HS-27A (cell line): ENCODE results near the gene COL23A1.

ENCODE experiments used
- DNase-seq: peaks from one replicate; pipeline ENCODE4 v3.0.0-alpha.2; 2012; ENCODE audit warnings: low read depth, missing footprints

Gene COL23A1

GRCh38 chr5:178531786-178532185 is 58.4 kb downstream of the COL23A1 start:
- DNase-seq: no peak

DNA sequence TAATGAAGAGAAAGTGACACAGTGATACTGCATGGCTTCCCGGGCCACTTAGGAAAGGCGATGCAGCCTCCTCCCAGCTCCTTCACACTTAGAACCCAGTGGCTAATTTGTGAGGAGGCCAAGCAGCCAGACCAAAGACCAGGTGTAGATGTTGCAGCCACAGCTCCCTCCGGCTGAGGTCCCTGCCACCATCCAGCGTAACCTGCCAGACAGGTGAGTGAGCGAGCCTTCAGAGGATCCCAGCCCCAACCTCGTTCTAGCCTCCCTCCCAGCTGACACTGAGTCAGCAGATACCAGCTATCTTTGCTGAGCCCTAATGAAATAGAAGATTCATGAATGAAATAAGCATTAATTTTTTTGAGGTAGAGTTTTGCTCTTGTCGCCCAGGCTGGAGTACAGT is 59.7 kb downstream of the COL23A1 start:
- no peak for DNase-seq

DNA sequence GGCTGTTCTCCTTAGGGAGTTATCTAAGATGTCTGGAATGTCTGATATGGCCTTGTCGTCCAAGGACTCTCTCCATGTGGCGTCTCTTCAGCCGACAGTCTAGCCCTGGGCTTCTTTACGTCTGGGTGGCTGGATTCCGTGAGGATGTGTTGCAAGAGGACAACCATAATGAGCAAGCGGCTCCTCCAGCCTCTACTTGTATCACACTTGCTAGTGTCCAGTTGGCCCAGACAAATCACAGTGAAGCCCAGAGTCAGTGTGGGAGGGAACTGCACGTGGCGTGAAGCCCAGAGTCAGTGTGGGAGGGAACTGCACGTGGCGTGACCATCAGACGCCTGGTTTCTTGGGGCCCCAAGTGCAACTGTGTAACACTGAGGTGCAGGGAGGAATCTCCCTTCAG is 61.1 kb downstream of the COL23A1 start:
- DNase-seq: no peak

DNA sequence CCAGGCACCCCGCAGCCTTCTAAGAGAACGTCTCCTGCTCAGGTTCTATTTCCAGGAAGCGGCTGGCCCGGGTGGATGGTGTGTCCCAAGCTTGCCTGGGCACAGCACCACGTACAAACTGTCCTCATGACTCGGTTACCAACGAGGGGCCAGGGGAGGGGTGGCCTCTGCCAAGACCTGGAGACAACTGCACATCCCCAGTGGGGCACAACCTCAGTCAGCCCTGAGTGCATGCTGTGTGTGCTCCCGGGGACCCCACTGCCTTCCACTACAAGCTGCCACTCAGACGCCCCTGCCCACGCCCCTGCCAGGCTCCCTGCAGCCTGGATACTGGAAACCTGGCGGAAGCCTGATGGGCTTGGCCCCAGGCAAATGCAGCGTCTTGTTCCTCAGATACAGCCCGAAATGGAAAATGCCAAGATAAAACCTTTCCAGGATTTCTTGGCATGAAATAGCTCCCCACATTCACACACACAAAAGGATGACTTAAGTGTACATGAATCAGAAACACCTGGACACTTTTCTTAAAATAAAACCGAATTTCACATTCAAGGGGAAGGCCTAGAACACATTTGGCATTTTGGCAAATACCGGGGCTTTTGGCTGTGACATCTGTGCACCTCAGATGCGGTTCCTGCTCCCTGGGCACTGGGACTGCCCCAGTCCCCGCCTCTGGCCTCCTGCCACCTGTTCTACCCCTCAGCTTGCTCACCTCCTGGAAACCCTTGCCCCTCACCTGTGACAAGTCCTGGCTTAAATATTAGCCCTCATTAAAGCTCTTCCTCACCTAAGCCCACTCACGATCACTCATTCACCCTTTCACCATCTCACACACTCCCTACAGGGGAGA is 62.5 kb downstream of the COL23A1 start:
- DNase-seq: no peak

- no peak for DNase-seq
These were observed 63.3 kb downstream of the COL23A1 start for GRCh38 chr5:178526773-178527457.

- DNase-seq: no peak
These were observed 64.1 kb downstream of the COL23A1 start for GRCh38 chr5:178525906-178526732.

DNA sequence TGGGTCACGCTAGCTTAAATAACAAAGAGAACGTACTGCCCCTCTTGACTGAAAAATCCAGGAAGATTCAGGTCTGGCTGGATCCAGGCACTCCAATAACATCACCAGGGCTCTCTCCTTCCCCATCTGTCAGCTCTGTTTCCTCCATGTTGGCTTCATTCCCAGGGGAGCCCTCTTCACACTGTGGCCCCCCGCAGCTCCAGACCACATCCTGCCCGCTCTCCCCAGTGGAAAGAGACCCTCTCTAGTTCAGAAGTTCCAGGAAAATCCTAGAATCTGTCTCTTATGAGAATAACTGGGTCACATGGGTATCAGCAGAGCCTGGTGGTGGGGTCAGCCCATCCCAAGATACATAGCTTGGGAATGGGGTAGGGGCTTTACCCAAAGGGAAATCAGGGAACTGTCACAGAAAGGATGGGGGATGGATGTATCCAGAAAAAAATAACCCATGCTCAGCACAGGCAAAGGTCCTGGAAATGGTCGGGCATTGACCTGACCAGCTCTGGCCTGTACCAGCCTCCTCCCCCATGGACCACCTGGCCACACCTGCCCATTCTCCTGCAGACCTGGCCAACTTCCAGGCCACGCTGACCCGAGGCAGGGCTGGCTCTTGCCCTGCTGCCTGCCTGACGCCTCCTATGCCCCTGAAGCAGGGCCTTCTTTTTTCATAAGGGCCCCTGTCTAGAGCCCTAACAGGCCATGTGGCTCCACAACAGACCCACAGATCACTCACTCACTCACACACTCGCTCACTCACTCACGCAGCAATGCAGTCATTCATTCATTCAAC is 65.9 kb downstream of the COL23A1 start:
- no peak for DNase-seq

DNA sequence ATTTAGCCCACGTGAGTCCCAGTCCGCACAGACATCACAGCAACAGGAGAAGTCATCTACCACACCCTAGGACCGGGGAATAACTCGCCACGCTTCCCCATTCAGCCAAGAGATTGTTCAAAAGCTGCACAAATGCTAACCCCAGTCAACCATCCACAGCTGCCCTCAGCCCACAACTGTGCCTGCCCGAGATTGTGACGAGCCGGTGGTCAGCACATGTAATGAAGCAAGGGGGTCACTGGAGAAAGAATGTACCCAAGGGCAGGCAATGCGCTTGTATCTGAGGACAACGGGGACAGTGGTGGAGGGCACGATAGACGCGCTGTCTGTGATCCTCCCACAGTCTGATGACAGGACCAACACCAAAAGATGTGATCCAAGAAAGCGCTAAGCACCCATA is 67.8 kb downstream of the COL23A1 start:
- DNase-seq: no peak

- no peak for DNase-seq
These were observed 69.3 kb downstream of the COL23A1 start for GRCh38 chr5:178520851-178521250.

GRCh38 chr5:178519804-178520203 is 70.4 kb downstream of the COL23A1 start:
- no peak for DNase-seq

GRCh38 chr5:178519155-178519554 is 71.0 kb downstream of the COL23A1 start:
- no peak for DNase-seq

DNA sequence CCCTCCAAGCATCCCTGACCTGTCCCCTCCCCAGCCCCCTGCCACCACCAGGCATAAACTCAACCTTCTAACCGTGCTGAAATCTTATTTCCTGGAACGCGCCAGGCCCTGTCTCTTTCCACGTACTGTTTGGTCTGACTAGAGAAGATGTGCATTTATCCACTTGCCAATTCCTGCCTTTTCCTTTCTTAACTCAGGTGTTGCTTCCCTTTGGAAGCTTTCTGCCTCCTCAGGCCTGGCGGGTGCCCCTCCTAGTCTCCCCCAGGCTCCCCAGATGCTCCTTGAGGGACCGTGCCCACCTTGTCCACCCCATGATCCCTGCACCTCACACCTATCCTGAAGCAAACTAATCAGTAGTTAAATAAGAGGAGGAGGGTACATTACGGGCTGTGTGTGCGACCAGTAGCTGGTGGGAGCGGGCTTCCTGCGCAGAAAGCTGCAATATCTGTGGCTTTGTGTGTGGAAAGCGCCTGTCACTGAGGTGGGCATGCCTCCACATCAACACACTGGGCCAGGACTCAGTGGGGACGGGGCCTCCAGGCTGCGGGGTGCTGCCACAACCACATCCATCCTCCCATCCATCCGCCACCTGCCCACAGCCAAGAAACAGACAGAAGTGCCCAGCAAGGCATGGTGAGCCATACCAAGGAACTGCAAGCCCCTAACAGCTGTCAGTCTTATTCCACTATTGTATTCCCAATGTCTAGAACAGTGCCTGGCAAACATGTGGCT is 73.5 kb downstream of the COL23A1 start:
- no peak for DNase-seq

- no peak for DNase-seq
These were observed 74.3 kb downstream of the COL23A1 start for GRCh38 chr5:178515776-178516503.

- no peak for DNase-seq
These were observed 75.3 kb downstream of the COL23A1 start for GRCh38 chr5:178514851-178515418.

- no peak for DNase-seq
These were observed 79.0 kb downstream of the COL23A1 start for GRCh38 chr5:178511172-178511571.

- DNase-seq: no peak
These were observed 80.6 kb downstream of the COL23A1 start for GRCh38 chr5:178509491-178510057.

GRCh38 chr5:178507151-178507932 is 82.9 kb downstream of the COL23A1 start:
- DNase-seq: no peak

DNA sequence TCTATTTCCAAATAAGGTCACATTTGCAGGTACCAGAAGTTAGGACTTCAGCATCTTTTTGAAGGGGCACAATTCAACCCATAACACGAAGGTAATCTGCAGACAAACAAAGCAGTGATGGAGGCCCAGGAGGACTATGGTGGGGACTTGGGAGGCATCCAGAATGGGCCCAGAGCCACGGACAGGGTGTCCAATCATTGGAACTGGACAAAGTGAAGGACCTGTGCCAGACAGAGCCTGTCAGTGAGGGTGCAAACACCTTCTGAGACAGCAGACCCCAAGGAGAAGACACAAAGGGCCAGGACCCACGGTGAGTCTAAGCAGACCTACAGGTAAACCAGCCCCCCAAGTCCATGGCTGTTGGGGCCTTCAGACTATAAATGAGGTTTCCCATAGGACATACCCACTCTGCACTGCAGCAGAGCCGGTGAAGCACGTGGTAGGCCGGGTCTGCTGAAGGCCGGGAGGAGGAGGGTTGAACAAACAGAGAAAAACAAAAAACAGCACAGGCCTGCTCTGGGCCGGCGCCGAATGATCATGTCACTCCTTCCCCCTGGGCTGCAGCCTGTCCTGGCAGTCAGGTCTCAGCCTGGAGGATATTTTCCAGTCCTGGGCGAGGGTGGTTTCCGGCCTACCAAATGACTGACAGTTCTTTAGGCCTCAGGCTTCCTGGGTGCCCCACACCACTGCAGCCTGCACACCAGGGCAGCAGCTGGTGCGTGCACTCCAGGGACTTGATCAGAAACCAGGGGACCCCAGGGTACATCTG is 84.4 kb downstream of the COL23A1 start:
- no peak for DNase-seq
